ENCODE results near the gene PECR. TPM values are rescaled to one million over a fixed set of nuclear protein-coding genes. Genes with fewer than 3 reads are reported as not detected.

The PECR gene
- total and polyA plus RNA-seq, 2 of the 13 experiments (the other 11 are each of a cell fraction or from before 2014, with no cell fraction given) = 151 to 153 TPM

DNA sequence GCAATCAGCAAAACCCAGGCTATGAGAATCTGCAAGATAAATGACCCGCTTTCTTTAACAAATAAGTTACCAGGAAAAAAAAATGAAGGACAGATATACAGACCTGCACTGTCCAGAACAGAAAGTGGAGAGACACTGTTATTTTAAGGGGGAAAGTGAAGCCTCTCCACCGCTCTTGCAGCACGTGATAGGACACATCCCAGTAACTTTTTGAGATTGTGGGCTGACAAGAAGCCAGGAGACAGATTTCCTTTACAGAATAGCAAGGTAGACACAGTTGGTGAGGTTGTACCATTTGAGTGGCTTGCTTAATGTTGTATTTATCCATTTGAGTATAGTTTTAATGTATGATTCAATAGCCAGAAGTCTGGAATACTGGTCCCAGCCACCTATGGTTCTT is 13.1 kb upstream of the PECR start:
- in situ Hi-C loops (cut with HindIII; ENCODE audit: extremely low pct_ligation_motif_present, low pct_unique_long_range_greater_than_20kb) = no loop called here
- POLR2A ChIA-PET = interaction anchor here (1.2 kb wide), 1 partner anchor 14 kb away, joined by 3 read pairs; no protein-coding TSS in a partner anchor
- no peak for ATAC-seq

DNA sequence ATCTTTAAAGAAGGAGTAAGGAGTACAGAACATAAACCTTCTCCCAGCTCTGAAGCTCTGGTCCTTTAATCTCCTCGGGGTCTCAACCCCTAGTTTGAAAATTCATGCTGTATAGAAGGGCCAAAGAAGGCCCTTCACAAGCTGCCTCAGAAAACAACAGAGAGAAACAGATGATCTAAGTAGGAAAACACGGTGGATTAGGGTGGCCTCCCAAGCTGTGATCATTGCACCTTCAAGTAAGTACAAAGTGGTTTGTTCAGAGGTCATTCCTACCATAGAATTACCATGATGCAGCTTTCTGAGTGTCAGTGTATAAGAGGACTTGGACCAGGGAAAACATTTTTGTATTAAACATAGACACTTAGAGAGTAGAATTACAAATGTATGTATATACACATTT is 11.0 kb upstream of the PECR start:
- Histone ChIP-seq H3K4me2 (ENCODE audit: low read depth, low read length) (no peak overlapping the region), H4K20me1 (ENCODE audit: insufficient read depth, low read length) (no peaks in the 10 kb centered on the region), H3K4me3 (replicated peaks in 1 of 3; ENCODE audit: insufficient read depth in 1 of 3, low read depth in 2 of 3, low read length in 3 of 3) (no peak overlapping the region), H3K9me3 (ENCODE audit: low read length) (no peaks in the 10 kb centered on the region), H3K9ac (ENCODE audit: insufficient read depth, low read depth, low read length) (no peak overlapping the region), H2AFZ (ENCODE audit: low read length) (no peak overlapping the region), H3K27me3 (ENCODE audit: control insufficient read depth in 1 of 2, insufficient read depth in 2 of 2, low read length in 2 of 2) (no peaks in the 10 kb centered on the region), H3K4me1 (ENCODE audit: insufficient read depth, low read length) (peaks cover 6% of the 10 kb centered on the region), H3K36me3 (replicated peaks in 1 of 2; ENCODE audit: control insufficient read depth in 1 of 2, insufficient read depth in 2 of 2, low read length in 2 of 2) (no peaks in the 10 kb centered on the region; a peak in 2 of 5 replicates), H3K79me2 (ENCODE audit: insufficient read depth, low read length) (no peaks in the 10 kb centered on the region), H3K27ac (ENCODE audit: extremely low read length, insufficient read depth, low read length) (no peak overlapping the region)
- peak; percentile 36; the same call in 1 of the 3 replicates for ATAC-seq
- no peak for DNase-seq (ENCODE audit: low spot score)
- TF ChIP-seq CREB1 (IDR thresholded peaks at IDR 0.05) (no peak), CREB1 (CRISPR knock-in tag; IDR thresholded peaks at IDR 0.05) (peak; percentile 11; the same call in 1 of the 2 replicates), ELF4 (CRISPR knock-in tag; IDR thresholded peaks at IDR 0.05; ENCODE audit: borderline replicate concordance) (no peak)
- TF ChIP-seq, protein P1, sequence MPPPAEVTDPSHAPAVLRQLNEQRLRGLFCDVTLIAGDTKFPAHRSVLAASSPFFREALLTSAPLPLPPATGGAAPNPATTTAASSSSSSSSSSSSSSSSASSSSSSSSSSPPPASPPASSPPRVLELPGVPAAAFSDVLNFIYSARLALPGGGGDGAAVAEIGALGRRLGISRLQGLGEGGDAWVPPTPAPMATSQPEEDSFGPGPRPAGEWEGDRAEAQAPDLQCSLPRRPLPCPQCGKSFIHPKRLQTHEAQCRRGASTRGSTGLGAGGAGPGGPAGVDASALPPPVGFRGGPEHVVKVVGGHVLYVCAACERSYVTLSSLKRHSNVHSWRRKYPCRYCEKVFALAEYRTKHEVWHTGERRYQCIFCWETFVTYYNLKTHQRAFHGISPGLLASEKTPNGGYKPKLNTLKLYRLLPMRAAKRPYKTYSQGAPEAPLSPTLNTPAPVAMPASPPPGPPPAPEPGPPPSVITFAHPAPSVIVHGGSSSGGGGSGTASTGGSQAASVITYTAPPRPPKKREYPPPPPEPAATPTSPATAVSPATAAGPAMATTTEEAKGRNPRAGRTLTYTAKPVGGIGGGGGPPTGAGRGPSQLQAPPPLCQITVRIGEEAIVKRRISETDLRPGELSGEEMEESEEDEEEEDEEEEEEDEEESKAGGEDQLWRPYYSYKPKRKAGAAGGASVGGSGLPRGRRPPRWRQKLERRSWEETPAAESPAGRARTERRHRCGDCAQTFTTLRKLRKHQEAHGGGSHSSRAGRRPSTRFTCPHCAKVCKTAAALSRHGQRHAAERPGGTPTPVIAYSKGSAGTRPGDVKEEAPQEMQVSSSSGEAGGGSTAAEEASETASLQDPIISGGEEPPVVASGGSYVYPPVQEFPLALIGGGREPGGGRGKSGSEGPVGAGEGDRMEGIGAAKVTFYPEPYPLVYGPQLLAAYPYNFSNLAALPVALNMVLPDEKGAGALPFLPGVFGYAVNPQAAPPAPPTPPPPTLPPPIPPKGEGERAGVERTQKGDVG (CRISPR knock-in tag; IDR thresholded peaks at IDR 0.05; ENCODE audit: borderline replicate concordance) = no peak
- no peak for FAIRE-seq
- CTCF ChIA-PET (ENCODE audit: low intra/inter-chr PET ratio, low total read pairs) = no interaction called here
- in situ Hi-C loops (cut with HindIII; ENCODE audit: extremely low pct_ligation_motif_present, low pct_unique_long_range_greater_than_20kb) = no loop called here
- 22% methylated on average over 2 of the region's 2 CpGs for WGBS (ENCODE audit: low lambda C conversion rate)
- intact Hi-C loops (cut with micrococcal nuclease; ENCODE audit: unreplicated experiment) = no loop called here
- no TSS peak for BruUV-seq (replicated peaks)
- POLR2A ChIA-PET = interaction anchor here (1.5 to 2.7 kb wide), 4 partner anchors 9 to 17 kb away, joined by 7 to 12 read pairs (median 10); partner anchors contain the start of genes PECR, TMEM169 and XRCC5

More for the DNA sequence above, 13.1 kb upstream of the PECR start:
- intact Hi-C loops (cut with micrococcal nuclease; ENCODE audit: unreplicated experiment) = no loop called here
- 93% methylated on average over 3 of the region's 3 CpGs for WGBS (ENCODE audit: low lambda C conversion rate)
- FAIRE-seq (no peak), DNase-seq (ENCODE audit: low spot score) (no peak)
- Histone ChIP-seq H3K4me1 (ENCODE audit: insufficient read depth, low read length) (peaks cover 18% of the 10 kb centered on the region), H3K79me2 (ENCODE audit: insufficient read depth, low read length) (no peaks in the 10 kb centered on the region), H3K9ac (ENCODE audit: insufficient read depth, low read depth, low read length) (no peak overlapping the region), H3K9me3 (ENCODE audit: low read length) (no peaks in the 10 kb centered on the region), H3K27me3 (ENCODE audit: control insufficient read depth in 1 of 2, insufficient read depth in 2 of 2, low read length in 2 of 2) (no peaks in the 10 kb centered on the region), H4K20me1 (ENCODE audit: insufficient read depth, low read length) (no peaks in the 10 kb centered on the region), H3K27ac (ENCODE audit: extremely low read length, insufficient read depth, low read length) (no peak overlapping the region), H3K36me3 (replicated peaks in 1 of 2; ENCODE audit: control insufficient read depth in 1 of 2, insufficient read depth in 2 of 2, low read length in 2 of 2) (no peaks in the 10 kb centered on the region; a peak in 1 of 5 replicates), H2AFZ (ENCODE audit: low read length) (no peak overlapping the region), H3K4me3 (replicated peaks in 1 of 3; ENCODE audit: insufficient read depth in 1 of 3, low read depth in 2 of 3, low read length in 3 of 3) (no peak overlapping the region), H3K4me2 (ENCODE audit: low read depth, low read length) (no peak overlapping the region)
- CTCF ChIA-PET (ENCODE audit: low intra/inter-chr PET ratio, low total read pairs) = no interaction called here
- no TSS peak for BruUV-seq (replicated peaks)
- TF ChIP-seq ZNF737 (CRISPR knock-in tag; IDR thresholded peaks at IDR 0.05; ENCODE audit: borderline replicate concordance) (no peak), ZNF550 (CRISPR knock-in tag; IDR thresholded peaks at IDR 0.05; ENCODE audit: borderline replicate concordance) (no peak), U2AF2 (IDR thresholded peaks at IDR 0.05; ENCODE audit: low read depth, low read length) (no peak)
